K562 (cell line): Measurements from ENCODE around the gene IGF2R. TPM values are rescaled to one million over a fixed set of nuclear protein-coding genes. Genes with fewer than 3 reads are reported as not detected.

Experiments
- CCNT2 ChIP-seq: IDR thresholded peaks from 2 replicates; pipeline ENCODE4 v1.6.1; 2011; ENCODE audit warnings: borderline replicate concordance, low read depth, mild to moderate bottlenecking, moderate library complexity, mixed read lengths, low read length; ENCODE audit not compliant: insufficient read length; ENCODE audit errors: extremely low read depth
- MGA ChIP-seq: fragments of 450-650 bp; IDR thresholded peaks from 2 replicates; pipeline ENCODE4 v1.6.1; 2016; ENCODE audit warnings: mild to moderate bottlenecking, moderate library complexity
- MTA1 ChIP-seq: fragments of 450-650 bp; IDR thresholded peaks from 2 replicates; pipeline ENCODE4 v1.6.1; 2017; ENCODE audit warnings: borderline replicate concordance
- NFRKB ChIP-seq: fragments of 450-650 bp; IDR thresholded peaks from 2 replicates; pipeline ENCODE4 v1.6.1; 2016; ENCODE audit warnings: low read depth
- RAD21 ChIP-seq, 2 experiments: fragments of 250-450 bp in 1 of 2; fragments of 450-650 bp in 1 of 2; sonication (Bioruptor Pico) in 1 of 2; formaldehyde crosslinking in 1 of 2; IDR thresholded peaks in 1 of 2; conservative IDR thresholded peaks in 1 of 2; 2 replicates each; pipeline versions ENCODE4 v1.4.0 to v1.8.0; 2020 to 2022; ENCODE audit warnings: mild to moderate bottlenecking in 2 of 2, moderate library complexity in 1 of 2
- TEAD1 ChIP-seq, 2 experiments: fragments of 450-650 bp in 1 of 2; sonication (generic) in 1 of 2; formaldehyde crosslinking; IDR thresholded peaks; 2 replicates each; pipeline versions ENCODE4 v1.4.0 to v1.8.0; 2020 to 2022; ENCODE audit warnings: mild to moderate bottlenecking in 2 of 2, missing genetic modification reagents in 1 of 2
- polyA plus RNA-seq, 8 experiments: library from polyadenylated mRNA; depleted of rRNA in 4 of 8; stranded (reverse) in 5 of 8; unstranded in 3 of 8; fragments of >200 nt; fragmentation: Nextera tagmentation in 2 of 8; fragmentation: Illumina TruSeq in 1 of 8; extraction: Ambion mirVana in 2 of 8; extraction: Trizol in 1 of 8; gene quantifications; 2 replicates each; pipeline versions ENCODE4 v1.2.1 to v1.2.3, GENCODE V29; 2011 to 2014; ENCODE audit warnings: inconsistent platforms in 1 of 8, missing spikeins in 1 of 8
- total RNA-seq, 7 experiments: library from RNA; depleted of rRNA in 6 of 7; stranded (reverse); fragments of >200 nt in 6 of 7; fragmentation: Illumina TruSeq in 2 of 7; extraction: Trizol in 2 of 7; gene quantifications; 2 replicates each; pipeline versions ENCODE4 v1.2.1 to v1.2.3, GENCODE V29; 2011 to 2021; ENCODE audit warnings: low replicate concordance in 1 of 7

Gene IGF2R
- total and polyA plus RNA-seq, 9 of the 15 experiments (the other 6 are each of a cell fraction or from before 2014, with no cell fraction given), result 3.5 to 92.3 (median 34.5) TPM

- TF ChIP-seq MGA, result peak; percentile 69
- peak; percentile 55; the same call in 1 of the 2 replicates for TF ChIP-seq MTA1
- TF ChIP-seq NFRKB, result peak; percentile 72; the same call in 1 of the 2 replicates
- peak; percentile 81 for TF ChIP-seq CCNT2
- TF ChIP-seq TEAD1 (CRISPR knock-in tag; IDR thresholded peaks at IDR 0.05), result peak in 1 of 2 experiments; percentile 65; a peak in 1 of 4 replicates
- peak in 1 of 2 experiments; percentile 28; a peak in 1 of 4 replicates for TF ChIP-seq RAD21 (CRISPR knock-in tag; conservative IDR thresholded peaks at IDR 0.05 in 1 of 2, IDR thresholded peaks at IDR 0.05 in 1 of 2)
These were observed at the start of gene IGF2R (continued) for GRCh38 chr6:159968295-159969203.
